NCI-H510A (cell line): ENCODE measurements around the gene COMMD9.

Experiments used
- DNase-seq: peaks from one replicate; lab custom pipeline; 2025; lab: John Stamatoyannopoulos, UW

Gene COMMD9

DNA sequence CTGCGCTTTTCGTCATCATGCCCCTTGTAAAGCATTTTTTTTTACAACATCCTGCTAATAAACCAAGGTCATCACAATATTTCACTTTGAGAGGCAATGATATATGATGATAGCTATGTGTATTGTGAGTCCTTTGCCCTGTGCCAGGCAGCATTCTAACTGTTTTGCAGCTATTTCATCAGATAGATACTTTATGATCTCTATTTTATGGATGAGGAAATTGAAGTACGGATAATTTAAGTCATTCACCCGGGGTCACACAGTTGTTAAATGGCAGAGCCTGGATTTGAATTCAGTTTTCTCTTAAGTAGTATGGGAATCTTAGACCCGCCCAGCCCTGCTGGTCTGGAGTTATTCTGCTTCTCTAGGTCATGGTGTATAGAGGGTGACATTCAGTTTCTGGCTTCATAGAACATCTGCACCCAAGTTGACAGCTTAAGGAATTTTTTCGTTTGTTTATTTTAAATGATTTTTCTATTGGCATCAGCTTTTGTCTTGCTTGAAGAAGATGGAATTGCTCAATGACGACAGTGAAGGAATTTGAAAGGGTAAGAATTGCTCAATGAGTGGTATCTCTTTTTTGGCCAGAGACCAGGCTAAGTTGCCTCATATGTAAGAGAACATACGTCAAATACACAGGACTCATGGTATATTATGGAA, 7.8 kb upstream of the COMMD9 start:
- DNase-seq: no peak

- DNase-seq: no peak
Measured at GRCh38 chr11:36295926-36296325, 6.7 kb upstream of the COMMD9 start, which contains the start of gene PRR5L. Gene PRR5L, plus strand, starts transcription at chr11:36296288. Its CDS starts 104,834 bp downstream, at chr11:36401122.

GRCh38 chr11:36292311-36292722, 3.1 kb upstream of the COMMD9 start:
- DNase-seq: no peak

- no peak for DNase-seq
Measured at GRCh38 chr11:36288442-36289225, 590 bp downstream of the COMMD9 start.

- DNase-seq: no peak
Measured at GRCh38 chr11:36282926-36283325, 6.3 kb downstream of the COMMD9 start.

GRCh38 chr11:36281850-36282249, 7.4 kb downstream of the COMMD9 start:
- no peak for DNase-seq

DNA sequence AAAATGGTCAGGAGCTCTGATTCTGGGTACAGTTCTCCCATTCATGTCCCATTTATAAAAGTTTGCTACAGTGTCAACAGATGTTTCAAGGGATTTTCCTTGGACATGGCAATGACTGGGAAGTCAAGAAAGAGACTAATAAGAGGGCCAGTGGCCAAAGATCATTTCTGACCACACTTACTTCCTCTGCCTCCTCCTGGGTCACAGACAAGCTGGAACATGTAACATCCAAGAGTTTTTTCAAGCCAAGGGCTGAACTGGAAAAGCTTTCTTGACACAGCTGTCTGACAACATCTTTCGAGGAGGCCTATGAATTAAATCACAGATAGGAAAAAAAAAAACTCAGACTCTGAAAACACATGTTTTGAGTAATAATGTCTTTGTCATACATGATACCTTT, 8.7 kb downstream of the COMMD9 start:
- no peak for DNase-seq

GRCh38 chr11:36278531-36279282, 10.5 kb downstream of the COMMD9 start:
- no peak for DNase-seq

DNA sequence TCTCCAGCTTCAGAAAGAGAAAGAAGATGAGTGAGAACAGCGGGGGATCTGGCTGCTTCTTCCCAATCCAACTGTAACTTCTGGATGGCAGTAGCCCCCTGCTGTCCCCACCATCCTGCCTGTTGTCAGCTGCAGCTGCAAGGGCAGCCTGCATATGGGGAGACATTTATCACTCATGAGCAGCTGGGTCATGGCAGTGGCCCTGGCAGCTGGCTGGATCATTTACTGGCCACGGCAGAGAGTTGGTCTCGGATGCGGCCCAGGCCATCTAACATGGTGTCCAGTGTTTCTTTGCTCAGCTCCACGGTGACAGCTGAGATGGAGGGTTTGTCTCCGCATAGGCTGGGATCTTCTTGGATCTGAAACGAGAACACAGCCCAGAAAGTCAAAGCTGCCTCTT, 14.8 kb downstream of the COMMD9 start:
- DNase-seq: no peak

GRCh38 chr11:36273110-36273509, 16.1 kb downstream of the COMMD9 start:
- peak; percentile 39 for DNase-seq

DNA sequence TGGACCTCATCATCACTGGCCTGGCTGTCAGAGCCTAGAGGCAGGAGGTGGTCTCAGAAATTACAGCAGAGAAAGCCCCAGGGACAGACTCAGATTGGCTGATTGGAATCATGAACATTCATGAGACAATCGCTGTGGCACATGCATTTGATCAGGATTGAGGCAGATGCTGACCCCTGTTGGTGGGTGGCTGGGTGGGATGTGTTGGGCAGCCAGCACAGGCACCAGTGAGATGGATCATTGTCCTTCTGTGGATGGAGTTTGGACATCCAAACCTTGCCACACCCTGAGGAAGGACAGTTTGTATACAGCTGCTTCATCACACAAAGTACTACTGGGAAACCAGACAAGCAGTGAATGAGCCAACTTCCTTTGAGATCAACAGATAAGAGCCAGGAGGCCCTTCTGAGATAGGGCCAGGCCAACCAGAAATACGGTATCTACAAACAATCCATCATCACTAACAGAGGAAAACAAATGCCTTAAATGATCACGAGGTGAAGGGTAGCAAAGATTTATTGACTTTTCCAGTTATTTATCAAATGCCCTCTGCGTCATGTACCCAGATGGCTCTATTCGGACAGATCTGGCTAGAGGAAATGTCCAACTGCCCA, 17.3 kb downstream of the COMMD9 start:
- DNase-seq: no peak

DNA sequence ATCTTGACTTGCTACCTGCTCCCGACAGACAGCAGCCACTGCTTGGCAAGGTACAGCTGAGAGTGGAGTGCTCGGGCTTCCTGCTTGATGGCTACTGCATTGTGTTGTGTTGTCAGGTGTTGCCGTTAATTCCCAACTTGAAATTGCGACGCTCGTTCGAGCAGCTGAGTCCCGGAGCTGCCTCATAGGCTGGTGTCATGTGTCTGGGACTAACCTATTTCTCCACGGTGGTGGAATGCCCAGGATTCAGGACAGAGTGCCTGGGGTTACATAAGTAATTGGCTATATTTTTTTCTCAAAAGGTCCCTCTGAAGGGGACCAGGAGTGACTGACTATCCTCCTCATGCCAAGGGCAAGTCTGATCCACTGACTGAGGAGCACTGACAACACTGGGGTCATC, 18.5 kb downstream of the COMMD9 start:
- no peak for DNase-seq

DNA sequence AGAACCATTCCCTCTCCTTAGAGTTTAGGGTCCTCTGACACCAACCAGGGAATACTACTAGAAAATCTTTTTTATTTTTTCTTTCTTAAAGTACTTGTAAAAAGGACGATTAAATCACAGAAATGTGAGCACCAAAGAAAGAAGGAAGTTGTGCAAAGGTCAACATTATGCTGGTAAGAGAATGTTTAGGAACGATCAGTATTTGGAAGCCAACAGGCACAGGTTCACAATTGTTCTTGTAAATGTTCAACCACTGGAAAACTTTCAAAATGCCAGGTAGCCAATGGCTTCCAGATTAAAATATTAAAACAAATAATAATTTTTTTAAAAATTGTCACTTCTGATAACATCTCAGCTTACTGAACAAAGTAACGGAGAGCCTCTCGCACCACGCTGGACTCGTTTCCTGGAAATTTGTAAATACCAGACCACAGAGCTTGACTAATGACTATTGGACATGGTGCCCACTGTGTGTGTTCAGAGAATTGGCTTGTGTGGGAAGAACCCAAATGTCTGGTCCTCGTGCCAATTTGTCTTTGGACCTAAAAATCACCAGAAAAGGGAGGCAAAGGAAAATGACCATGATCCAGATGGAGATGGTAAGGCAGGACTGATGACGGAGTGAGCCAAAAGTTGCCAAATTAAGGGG, 20.8 kb downstream of the COMMD9 start:
- DNase-seq: no peak

DNA sequence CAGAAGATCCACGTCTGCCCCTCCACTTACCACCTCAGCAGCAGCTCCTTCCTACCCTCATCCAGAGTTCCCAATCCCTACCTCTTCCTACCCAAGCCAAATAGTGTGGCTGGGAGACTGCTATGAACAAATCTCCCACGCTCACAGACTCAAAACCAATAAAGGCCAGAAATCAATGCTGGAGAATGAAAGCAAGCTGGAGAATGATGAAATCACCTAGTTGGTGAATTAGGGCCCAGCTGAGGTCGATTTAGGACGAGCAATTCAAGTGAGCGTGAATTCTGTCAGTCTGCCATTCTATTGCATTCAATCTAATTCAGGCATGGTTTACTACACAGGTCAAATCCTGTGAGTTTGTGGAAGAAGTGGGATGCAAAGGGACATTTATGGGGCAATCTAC, 22.5 kb downstream of the COMMD9 start:
- DNase-seq: no peak

GRCh38 chr11:36265793-36266628, 23.2 kb downstream of the COMMD9 start:
- no peak for DNase-seq

DNA sequence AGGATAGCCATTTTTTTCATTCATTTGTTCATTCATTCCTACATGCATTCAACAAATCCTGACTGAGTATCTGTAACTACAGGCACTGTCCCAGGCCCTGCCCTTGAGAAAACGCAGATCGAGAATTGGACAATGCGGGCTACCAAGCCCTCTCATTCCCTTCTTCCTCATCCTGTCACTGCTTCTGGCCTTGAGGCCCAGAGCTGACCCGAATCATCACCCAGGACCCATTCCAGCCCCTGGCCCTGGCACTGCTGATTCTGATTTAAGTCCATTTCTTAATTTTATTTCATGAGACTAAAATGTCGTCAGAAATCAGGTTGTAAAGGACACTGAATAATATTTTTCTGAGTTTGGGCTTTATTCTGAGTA, 24.3 kb downstream of the COMMD9 start:
- no peak for DNase-seq

DNA sequence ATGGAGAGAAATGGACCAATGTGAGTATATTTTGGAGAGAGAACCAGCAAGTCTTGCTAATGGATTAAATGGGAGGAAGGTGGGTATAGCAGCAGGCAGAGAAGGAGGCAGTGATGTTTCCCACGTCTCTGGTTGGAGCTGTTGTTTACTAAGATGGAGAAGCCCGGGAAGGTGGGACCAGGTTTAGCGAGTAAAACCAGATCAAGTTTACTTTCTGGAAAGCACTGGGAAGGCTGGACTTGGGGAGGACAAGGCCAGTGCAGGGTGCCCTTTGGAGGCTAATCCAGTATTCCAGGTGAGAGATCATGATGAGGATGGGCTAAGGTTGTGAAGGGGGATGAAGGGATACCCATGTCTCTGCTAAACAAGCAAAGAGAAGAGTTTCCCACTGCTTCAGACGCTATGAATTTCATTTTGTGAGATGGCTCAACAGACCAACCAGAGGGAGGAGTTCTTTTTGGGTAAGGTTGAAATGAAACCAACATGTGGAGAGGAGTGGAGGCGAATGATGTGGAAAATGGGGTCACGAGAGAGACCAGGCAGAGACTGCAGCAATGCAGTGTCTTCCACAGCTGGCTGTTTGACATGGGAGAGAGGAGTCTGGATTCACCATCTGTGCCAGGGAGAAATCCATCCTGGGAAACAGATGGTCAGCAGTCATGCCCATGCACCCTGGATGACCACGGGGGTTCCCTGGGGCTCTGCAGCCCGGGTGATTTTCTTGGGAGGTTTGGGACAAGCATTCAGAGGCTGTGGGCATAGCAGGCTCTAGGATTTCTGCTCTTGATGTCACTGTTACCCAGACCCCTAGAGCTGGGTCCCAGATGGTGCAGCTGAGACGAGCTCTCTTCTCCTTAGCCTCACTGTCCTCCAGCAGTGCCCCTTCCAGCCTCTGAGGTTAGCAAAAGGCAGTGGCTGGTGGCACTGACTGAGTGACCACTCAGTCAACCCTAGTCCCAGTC, 24.9 kb downstream of the COMMD9 start:
- no peak for DNase-seq

GRCh38 chr11:36261094-36261493, 28.1 kb downstream of the COMMD9 start:
- DNase-seq: no peak

DNA sequence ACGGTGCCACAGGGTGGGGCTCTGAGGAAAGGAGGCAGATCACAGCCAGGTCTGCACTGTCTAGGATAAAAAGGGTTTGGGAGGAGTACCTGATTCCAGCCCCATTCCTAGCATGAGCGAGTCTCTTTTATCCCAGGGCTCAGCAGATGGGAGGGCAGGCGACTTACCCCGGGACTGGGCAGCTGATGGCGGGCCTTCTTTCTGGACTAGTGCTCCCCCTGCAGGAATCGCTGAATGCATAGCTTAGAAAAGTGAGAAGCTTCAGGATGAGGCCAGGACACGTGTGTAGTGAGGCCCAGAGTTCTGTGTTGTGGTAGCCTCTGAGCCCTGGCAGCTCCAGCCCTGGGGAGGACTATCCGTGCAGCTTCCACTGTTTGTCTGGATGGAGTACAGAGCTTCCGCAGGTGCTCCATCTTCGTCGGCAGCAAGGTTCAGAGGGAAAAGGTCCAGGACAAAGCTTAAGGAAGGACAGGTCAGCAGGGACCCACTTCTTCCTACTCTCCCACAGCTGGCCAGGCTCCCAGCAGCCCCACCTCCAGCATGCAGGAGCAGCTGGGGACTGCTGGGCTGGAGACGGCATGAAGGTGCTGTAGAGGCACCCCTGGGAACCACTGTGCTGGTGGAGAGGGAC, 30.4 kb downstream of the COMMD9 start:
- no peak for DNase-seq
